SW 1271 (cell line): ENCODE data around the gene RAE1.
"Not testable (repeated sequence)": the region's sequence is repeated elsewhere in the genome, so short reads cannot be mapped to it uniquely, and the experiment has no call there.

Experiments used
- DNase-seq, 2 experiments: peaks; one replicate each; lab custom pipeline; 2025; lab: John Stamatoyannopoulos, UW

RAE1 gene

GRCh38 chr20:57326667-57327455 lies 24.2 kb upstream of the RAE1 start:
- DNase-seq, result no peak

GRCh38 chr20:57327820-57328219 lies 23.2 kb upstream of the RAE1 start:
- DNase-seq, result no peak

GRCh38 chr20:57329608-57330221 lies 21.3 kb upstream of the RAE1 start, which contains the start of gene SPO11:
SPO11 (plus strand) TSS chr20:57329803; CDS start chr20:57329868, 65 bp downstream.
- DNase-seq, result no peak

- DNase-seq, result no peak
Measured at GRCh38 chr20:57330998-57331397, 20.1 kb upstream of the RAE1 start.

- no peak for DNase-seq
Measured at GRCh38 chr20:57332105-57333089, 18.7 kb upstream of the RAE1 start.

GRCh38 chr20:57335392-57335791 lies 15.7 kb upstream of the RAE1 start:
- DNase-seq, result peak in 1 of 2 experiments; percentile 24

GRCh38 chr20:57341663-57342062 lies 9.4 kb upstream of the RAE1 start:
- no peak for DNase-seq

- no peak for DNase-seq
Measured at GRCh38 chr20:57342829-57343228, 8.2 kb upstream of the RAE1 start.

- DNase-seq, result peak; percentile 51 to 75
Measured at GRCh38 chr20:57346477-57346876, 4.6 kb upstream of the RAE1 start.

- no peak for DNase-seq
Measured at GRCh38 chr20:57347393-57347792, 3.7 kb upstream of the RAE1 start.

- not testable (repeated sequence) for DNase-seq
Measured at GRCh38 chr20:57348200-57348921, 2.7 kb upstream of the RAE1 start.

- DNase-seq, result not testable (repeated sequence)
Measured at GRCh38 chr20:57348922-57349574, 2.0 kb upstream of the RAE1 start.

GRCh38 chr20:57350081-57350710 lies 859 bp upstream of the RAE1 start:
- DNase-seq, result no peak

- DNase-seq, result not testable (repeated sequence)
Measured at GRCh38 chr20:57350726-57351041, 371 bp upstream of the RAE1 start.

GRCh38 chr20:57352305-57352704 lies 1.2 kb downstream of the RAE1 start:
- no peak for DNase-seq

- DNase-seq, result no peak
Measured at GRCh38 chr20:57353351-57353750, 2.3 kb downstream of the RAE1 start.

- peak; percentile 47 to 54 for DNase-seq
Measured at GRCh38 chr20:57361517-57361916, 10.5 kb downstream of the RAE1 start.

GRCh38 chr20:57364451-57364850 lies 13.4 kb downstream of the RAE1 start:
- no peak for DNase-seq

- no peak for DNase-seq
Measured at GRCh38 chr20:57369596-57369995, 18.5 kb downstream of the RAE1 start.

- DNase-seq, result no peak
Measured at GRCh38 chr20:57370316-57370715, 19.3 kb downstream of the RAE1 start.

- DNase-seq, result no peak
Measured at GRCh38 chr20:57371363-57371762, 20.3 kb downstream of the RAE1 start.
